ENCODE data around the gene MLLT6.

The MLLT6 gene

DNA sequence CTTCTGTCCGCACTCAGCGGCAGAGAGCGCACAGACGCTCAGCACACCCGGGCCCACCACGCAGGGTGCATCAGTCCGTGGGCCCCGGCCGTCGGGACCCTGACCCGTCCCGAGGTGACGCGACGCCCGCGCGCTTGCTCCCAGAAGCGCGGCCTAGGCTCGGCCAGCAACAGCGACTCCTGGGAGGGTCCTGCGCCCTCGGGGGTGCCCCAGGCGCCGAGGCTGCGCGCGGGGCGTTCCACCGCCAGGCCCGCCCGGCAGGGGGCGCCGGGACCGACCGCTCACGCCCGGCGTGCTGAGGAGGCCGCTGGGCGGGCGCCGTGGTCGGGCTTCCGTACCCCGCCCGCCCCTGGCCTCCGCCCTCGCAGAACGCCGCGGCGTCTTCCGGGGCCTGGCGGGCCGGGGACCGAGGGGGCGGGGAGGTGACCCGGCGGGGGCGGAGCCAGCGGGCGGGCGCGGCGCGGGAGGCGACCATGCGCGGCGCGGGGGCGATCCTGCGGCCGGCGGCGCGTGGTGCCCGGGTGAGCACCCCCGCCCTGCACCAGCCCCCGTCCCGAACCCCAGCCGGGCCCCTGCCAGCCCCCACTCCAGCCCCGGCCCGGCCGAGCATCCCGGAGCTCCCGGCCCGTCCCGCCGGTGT lies 24.9 kb downstream of the MLLT6 start, which contains the start of gene CISD3:
Gene CISD3 (plus strand): TSS at position 456 of the 640 bp plus-strand sequence. CDS start 18 bp downstream, at position 474.
- peak; percentile 30 for DNase-seq

DNA sequence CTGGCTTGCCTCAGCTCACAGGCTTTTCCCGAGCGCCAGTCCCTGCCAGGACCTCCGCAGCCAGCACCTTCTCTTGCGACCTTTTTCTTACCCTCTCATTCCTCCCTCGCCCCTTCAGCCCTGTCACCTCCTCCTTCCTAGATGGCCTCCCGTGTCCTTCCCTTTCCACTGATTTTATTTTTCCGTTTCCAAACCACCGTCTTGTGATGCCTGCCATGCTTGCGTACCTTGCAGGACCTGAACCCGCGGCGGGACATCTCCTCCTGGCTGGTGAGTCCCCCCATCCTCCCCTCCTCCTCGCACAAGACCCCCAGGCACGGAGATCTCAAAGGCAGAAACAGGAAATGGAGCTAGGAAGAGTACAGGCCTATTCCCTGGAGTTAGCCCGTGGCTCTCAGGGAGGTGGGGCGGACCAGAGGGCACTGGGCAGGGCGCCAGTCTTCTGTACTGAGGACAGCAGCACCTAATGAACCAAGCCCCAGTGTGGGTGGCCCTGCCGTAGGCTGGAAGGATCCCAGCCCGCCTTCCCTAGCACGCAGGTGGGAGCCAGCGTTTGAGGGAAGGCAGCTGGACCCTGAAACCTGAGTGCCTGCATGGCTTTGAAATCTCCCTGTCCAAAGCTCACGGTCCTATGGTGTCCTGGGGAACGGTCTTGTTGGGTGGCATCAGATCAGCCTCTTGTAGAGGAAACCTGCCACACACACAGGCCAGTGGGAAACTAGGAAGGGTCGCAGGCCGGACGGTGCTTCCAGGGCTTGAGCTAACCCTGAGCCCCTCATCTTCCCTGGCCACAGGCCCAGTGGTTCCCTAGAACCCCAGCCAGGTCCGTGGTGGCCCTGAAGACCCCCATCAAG lies 25.7 kb downstream of the MLLT6 start:
- DNase-seq: peak; percentile 67

DNA sequence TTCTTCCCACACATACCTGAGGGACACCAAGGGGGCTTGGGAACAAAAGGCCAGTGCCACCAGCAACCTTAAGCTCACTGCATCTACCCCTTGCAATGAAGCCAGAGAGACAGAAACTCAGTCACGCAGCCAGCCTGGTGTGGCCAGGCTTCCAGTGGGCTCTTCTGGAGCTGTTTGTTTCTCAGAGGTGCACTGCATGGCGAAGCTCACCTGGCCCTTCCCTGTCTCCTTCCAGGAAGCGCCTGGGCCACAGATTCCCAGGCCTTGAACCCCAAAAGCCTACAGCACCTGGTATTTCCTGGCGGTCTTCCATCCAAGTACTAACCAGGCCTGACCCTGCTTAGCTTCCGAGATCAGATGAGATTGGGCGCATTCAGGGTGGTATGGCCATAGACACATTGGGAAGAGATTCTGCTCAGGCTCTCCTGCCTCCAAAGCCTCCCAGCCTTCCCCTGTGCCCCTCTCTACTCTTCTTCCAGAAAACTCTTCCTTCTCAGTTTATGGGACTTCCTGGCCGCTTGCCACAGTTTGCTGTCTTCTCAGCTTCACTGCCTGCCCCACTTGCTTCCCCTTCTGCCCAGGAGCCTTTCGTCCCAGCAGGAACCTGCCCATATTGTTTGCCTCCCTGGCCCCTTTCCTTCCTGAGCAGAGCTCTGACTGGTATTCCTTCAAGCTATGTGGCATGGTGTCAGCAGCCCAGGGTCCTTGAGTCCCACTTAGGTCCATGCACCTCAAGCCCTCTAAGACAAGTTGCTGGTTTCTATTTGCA lies 26.6 kb downstream of the MLLT6 start:
- DNase-seq: no peak

DNA sequence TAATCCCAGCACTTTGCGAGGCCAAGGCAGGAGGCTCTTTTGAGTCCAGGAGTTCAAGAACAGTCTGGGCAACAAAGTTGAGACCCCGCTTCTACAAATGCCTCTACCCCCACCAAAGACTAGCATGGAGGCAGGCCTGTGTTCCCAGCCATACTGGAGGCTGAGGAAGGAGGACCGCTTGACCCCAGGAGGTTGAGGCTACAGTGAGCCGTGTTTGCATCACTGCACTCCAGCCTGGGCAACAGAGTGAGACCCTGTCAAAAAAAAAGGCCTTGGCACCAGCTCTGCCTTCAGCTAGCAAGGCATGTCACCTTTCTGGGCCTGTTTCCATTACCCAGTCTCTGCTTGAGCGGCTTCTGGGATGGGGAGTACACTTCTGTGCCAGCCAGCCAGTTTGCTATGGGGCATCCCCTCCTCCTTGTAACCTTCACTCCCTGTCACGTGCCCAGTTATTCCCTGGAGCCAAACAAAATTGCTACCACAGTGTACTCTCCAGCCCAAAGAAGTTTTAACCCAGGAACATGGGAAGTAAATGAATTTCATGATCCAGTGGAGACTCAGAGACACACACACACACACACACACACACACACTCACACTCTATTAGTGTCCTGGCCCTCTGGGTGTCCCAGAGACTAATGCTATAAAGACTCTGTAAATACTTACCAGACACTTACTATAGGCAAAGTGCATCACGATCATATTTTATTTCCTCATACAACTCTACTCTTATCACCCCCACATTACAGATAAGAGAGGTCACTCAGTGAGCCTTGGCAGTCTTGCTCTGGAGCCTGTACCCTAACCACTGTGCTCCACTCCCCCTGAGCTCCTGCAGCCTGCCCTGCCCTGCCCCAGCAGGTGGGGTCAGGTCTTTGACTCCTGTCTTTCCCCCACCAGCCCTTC lies 27.6 kb downstream of the MLLT6 start:
- no peak for DNase-seq

DNA sequence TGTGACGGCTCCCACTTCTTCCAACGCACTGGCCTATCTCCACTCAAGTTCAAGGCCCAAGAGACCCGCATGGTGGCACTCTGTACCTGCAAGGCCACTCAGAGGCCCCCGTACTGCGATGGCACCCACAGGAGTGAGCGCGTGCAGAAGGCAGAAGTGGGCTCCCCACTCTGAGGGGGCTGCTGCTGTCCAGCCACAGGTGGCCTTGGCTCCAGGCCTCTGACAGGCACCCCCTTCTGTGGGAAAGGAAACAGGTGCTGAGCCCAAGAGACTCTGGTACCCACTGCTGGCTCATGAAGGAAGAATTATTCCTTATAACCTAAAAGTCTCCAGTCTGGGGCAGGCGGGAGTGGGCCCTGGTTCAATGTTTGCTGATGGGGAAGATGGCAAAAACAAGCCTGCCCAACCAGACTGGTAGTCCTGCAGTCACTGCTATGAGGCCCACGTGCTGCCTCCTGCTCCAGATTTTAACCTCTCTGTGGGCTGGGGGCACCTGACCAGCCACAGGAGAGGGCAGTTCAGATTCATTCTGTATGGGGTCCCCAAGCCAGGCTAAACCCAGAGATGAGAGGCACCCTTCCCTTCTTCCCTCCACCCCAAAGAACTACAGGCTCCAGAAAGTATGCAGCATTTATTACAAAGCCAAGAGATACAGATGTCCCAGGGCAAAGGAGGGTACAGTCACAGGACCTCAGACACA lies 28.4 kb downstream of the MLLT6 start:
- no peak for DNase-seq

DNA sequence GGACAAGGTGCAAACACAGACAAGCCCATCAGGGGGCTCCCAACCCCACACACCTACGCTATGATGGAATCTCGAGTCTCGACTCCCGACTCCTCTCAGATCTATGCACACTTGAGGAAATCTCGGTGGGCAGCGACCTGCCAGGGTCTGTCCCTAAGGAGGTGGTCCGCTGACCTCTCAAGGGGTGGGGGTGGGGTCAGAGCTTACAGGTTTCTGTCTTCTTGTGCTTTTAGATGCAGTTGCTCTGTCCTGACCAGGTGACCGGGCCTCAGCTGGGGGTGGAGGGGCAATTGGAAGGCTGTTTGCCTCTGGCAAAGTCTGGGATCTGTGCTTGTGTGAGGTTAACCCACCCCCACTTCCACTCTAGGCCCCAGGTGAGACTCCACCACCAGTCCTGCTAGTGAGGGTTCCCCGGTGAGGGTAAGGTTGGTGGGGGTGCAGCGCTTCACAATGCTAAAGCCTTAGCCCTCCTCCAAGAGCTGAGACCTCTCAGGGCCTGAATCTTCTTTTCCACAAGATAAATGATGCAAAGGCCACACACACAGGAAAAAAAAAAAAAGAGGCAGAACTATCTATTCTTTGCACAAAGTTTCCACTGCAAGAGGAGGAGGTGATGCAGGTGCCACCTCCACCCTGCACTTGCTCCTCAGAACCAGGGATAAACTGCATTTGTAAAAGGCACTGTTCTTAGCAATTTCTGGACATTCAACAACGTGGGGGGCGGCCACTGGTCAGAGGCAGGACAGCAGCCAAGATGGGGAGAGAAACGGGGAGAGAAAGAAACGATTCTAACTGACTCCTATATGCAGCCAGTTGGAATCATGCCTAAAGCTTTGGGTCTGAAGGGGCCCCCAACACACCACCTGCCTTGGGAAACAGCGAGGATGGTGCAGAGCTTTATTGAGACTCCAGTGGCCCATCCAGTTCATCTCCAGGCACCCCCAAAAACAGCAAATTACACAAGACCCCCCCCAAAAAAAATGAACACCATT lies 29.2 kb downstream of the MLLT6 start:
- no peak for DNase-seq

DNA sequence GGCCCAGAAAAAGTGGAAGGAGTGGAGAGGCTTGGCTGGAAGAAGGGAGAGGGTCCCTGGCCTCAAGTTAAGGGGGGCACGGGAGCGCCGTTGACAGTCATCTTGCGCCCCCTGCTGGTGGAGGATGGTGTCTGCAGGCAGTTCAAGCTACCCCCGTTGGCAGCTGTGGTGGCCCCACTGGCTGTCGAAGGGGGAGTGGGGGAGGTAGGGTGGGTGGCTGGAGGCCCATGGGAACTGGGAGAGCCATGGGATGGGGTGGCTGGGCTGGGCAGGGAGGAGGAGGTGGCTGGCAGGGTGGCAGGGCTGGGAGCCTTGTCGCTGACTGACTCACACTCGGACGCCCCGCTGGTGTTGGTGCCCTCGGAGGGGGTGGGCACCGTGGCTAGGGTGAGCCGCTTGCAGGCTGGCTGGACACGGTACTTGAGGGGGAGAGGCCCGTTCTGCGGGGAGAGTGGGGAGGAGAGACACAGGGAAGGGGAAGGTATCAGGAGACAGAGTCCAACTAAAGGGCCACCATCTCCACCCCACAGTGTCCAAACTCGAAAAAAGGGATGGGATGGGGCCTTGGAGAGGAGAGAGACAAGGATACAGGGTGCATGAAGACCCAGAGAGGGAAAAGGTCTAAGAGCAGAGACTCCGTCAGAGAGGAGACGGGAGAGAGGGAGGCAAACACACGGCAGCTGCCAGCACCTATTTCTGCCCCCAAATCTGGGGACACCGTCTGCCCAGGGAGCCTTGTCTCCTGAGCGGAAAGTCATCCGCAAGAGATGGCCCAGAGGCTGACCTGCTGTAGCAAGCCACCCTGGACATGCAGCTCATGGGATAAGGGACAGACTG lies 30.3 kb downstream of the MLLT6 start:
- DNase-seq: no peak

DNA sequence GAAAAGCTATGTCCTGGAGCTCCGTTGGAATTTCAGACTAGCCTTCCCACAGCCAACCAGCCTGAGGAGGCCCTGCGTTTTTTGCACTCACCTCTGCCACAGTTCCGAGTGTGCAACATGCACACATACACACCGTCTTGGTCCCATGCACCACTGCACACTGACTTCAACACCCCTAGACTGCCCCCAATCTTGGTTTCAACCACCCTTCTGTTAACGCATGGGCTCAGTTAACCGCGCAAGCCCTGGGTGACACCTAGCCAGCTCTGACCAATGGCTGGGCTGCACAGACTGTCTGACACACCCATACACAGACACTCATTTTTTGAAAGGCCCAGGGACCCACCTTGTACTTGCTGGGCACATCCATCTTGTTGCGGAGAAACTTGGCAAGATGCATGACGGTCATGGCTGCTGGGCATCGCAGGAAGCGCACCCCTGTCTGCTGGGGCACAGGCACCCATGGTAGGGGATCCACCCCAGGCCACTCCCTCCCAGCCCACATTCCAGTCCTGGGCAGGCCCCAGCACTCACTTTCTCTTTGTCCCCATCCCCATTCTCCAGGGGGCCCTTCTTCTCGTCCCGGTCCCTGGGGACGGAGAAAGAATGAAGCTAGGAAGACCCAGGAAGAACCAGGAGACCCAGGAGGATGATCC lies 33.1 kb downstream of the MLLT6 start:
- DNase-seq: no peak

DNA sequence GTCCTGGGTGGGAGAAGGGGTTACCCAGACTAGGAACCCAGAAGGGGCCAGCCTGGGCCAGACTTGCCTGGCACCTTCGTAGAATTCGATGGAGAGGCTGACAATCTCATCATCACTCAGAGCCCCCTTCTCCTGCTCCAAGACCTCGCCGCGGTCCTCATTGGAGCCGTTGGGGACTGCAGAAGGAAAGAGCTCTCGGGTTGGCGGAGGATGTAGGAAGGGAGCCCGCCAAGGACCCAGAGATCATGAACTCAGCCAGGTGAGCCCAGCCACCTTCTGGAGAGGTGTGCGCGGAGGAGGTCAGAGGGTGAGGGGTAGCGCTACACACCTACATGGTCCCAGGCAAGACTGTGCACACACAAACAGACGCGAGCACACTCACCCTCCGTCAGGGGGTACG lies 33.6 kb downstream of the MLLT6 start:
- no peak for DNase-seq

DNA sequence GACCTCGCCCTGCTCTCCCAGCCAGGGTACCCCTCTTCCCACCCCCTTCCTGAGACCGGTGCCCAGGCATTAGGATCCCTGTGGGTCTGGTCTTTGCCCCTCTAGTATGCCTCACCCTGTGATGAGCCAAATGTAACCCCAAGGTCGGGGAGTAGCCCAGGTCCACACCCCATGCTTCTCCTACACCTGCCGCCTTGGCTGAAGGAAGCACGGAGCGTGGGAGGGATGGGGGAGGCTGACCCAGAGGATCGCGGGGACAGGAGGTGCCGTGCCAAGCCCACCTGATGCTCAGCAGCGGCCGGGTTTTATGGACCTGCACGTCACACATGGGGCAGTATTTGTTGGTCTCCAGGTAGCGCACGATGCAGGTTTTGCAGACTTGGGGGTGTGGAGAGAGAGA lies 34.2 kb downstream of the MLLT6 start:
- DNase-seq: no peak

DNA sequence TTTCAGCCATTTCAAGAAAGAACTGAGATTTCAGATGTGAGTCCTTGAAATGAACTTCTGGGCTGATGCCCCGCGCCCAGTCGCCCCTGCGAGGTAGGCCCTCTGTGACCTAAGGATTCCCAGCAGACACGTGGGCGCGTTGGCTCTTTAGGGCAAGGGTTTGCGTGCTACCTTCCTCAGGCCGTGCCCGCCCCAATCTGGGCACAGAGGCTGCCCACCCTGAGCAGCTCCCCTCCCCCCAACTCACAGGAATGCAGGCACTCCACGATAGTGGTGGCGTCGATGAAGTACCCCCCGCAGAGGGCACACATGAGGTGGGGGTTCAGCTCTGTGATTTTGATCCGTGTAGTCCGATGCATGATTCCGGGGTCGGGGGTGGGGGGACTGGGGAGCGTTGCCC lies 35.0 kb downstream of the MLLT6 start:
- no peak for DNase-seq

DNA sequence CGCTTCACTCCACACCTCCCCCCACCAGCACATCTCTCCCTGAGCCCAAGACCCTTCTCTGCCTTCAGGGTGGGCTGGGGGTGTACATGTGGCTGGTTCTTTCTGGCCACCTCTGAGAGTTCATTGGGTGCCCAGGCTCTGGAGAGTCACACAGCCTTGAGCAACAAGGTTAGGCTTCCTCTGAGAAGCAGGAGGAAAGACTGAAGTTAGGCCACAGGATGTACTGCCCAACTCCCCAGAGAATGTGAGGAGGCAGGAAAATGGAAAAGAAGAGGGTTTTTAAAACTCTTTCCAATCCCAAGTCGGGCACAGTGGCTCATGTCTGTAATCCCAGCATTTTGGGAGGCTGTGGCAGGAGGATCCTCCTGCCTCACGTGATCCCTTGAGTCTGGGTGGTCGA lies 35.7 kb downstream of the MLLT6 start:
- DNase-seq: no peak

DNA sequence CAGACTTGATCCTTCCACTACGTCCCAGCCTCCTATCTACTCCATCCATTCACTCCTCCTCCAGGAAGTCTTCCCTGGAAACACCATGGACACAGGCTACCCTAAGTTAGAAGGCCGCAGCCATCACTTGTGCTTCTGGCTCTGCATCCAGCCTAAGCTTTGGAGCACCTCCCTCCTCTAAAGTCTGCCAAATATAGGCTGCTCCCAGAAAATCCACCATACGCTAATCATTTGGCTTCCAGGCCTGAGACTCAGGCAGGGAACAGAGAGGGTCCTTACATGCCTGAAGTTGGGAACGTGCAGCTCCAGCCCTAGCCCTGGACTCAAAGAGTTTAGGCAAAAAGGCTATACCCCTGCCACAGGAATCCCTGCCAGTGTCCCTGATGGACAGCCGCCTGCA lies 36.4 kb downstream of the MLLT6 start:
- DNase-seq: no peak

DNA sequence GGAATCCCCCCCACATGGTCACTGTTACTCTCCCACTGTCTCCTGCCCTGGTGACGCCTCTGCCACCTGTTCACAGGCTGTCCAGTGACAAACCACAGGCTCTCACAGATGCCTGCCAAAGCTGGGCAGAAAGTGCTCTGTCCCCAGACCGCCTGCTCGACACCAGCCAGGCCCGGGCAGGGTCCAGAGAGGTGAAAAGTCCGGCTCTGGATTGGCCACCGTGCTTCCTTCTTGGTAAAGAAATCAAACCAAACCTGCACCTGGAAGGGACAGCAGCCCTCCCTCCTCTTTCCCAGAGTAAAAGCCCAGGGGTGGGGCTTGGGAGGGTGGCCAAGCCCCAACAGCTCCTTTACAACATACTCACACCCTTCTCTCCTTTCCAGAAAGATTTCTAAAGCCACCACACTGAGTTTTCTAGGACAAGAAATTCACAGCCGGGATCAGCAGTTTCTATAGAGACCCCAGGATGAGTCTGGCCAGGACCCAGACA lies 36.9 kb downstream of the MLLT6 start:
- DNase-seq: no peak

DNA sequence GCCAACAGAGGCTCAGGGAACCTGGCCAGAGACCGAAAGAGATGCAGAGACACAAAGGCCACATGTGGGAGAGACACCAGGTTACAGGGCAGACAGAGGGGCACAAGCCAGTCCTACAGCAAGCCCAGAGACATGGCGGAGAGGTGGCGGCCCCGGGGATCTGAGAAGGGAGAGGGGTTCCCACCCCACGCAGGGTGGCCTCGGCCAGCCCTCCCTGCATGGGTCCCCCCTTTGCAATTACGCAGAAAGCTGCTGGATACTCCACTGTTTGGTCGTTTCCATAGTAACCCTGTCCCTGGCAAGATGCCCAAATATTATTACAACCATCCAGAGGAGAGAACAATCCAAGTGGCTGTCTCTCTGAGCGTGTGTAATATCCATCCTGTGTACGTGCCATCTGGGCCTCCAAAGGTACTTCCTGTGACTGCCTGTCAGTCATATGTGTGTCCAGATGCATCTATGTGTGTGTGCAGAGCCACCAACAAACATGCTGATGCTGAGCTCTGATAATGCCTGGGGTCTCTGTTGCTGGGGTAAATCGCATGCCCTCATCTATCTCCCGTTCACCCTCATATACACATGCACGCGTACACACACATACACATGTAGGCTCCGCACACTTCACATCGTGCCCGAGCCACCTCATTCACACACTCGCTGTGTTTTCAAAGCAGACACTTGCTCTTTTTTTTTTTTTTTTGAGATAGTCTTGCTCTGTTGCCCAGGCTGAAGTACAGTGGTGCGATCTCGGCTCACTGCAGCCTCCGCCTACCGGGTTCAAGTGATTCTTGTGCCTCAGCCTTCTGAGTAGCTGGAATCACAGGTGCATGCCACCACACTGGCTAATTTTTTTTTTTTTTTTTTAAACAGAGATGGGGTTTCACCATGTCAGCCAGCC lies 37.6 kb downstream of the MLLT6 start:
- peak; percentile 41 for DNase-seq

DNA sequence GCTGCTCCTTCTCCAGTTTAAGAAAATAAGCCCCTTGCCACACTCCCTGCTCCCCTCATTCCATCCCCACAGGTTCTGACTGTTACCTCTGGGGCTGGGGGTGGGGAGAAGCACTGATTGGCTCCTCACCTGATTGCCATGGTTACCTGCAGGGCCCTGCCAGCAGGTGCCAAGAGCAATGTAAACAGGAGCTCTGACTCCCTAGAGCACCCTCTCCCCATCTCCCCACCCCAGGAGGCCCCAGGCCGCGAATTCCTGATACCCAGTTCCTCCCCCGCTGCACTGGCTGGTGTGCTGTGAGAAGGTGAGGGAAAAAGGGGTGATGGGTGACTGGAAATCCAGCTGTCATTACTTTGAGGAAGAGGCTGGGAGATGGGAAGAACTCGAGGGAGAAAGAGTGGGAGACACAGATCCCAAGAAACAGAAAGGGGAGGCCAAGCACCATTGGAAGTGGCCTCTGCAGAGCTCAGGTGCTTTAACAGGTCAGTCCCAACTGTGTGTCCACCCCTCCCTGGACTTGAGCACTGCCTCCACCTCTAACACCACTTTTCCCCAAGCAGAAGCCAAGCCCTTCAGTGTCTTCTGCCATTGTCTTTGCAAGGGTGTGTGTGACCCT lies 38.6 kb downstream of the MLLT6 start:
- peak; percentile 27 for DNase-seq

DNA sequence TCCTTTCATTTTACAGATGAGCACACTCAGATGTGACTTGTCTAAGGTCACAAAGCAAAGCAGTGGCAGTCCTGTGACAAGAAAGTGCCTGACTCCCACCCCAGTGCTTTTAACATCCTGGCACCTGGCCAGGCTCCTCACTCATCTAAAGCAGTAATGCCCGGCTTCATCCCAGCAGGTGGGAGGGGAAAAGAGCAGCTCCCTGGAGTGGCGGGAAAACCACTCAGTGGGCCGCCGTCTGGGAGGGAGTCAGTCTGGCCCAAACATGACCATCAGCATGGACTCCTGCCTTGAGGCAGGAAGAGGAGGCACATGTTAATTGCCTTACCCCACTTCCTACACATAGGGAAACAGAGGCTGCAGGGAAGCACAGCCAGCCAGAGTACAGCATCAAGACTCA lies 40.5 kb downstream of the MLLT6 start:
- DNase-seq: peak; percentile 29

Data from NCI-H2029 treated with DMSO at 0.1 percent for 48 hours (cell line).